HG03439 (cell line): Measurements from ENCODE around the gene RUNDC3A.

Source experiments
- ATAC-seq: cut with Tn5 transposase; IDR thresholded peaks from one replicate; pipeline ENCODE4 v1.9.1; 2021; ENCODE audit warnings: mild to moderate bottlenecking, moderate library complexity; ENCODE audit not compliant: unreplicated experiment

RUNDC3A gene

GRCh38 chr17:44308320-44308818 is at the start of gene RUNDC3A:
TSS of gene RUNDC3A (plus strand) at chr17:44308601. CDS start at chr17:44308833, 232 bp downstream.
- peak; percentile 53 for ATAC-seq

- ATAC-seq = no peak
Measured at GRCh38 chr17:44258811-44259351, 49.5 kb upstream of the RUNDC3A start.

DNA sequence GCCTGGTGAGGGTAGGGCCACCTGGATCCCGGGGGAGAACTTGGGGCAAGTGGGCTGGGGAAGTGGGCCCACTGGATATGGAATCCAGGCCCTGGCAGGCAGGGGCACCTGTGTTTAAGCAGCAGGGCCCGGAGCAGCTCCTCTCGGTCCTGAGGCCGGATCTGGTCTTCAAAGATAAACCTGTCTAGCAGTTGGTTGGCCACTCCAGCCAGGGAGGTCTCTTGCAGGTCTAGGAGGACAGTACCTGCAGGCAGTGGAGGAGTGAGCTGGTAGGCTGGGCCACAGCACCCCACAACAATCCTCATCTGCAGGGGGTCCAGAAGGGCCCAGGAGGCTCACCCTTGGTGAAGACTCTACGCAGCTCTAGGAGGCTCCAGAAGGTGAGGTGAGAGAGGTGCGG is 48.1 kb upstream of the RUNDC3A start:
- no peak for ATAC-seq

GRCh38 chr17:44262654-44263225 is 45.7 kb upstream of the RUNDC3A start:
- ATAC-seq = no peak

- ATAC-seq = no peak
Measured at GRCh38 chr17:44263345-44263902, 45.0 kb upstream of the RUNDC3A start.

DNA sequence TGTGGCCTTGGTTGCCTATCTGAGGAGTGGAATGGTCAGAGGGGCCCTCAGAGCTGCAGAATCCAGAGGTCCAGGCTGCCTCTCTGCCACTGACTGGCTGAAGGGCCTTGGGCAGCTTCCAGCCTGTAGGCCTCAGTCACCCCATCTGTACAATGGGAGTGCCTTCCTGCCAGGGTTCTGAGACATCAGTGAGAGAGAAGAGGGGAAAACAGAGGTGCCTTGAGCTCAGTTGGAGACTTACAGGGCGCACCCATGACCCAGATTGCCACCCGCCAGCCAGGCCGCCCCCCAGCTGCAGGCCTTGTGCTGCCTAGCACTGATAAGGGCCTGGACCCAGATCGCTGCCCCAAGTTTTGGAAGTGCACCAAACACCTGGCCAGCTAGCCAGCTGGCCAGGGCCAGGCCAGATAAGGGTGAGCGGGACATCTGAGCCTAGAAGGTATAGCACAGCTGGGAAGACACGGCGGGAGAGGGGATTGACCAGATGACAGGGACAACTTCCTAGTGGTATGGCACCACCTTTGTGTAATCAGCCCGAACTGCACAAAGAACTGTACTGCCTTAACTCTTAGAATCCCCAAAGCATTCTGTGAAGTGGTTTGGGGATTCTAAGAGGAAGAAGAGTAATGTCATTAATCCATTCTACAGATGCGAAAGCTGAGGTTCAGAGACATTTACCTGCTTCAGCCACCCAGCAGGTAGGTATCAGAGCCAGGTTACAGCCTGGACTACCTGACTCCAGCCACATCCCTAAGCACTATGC is 41.8 kb upstream of the RUNDC3A start:
- ATAC-seq = no peak

DNA sequence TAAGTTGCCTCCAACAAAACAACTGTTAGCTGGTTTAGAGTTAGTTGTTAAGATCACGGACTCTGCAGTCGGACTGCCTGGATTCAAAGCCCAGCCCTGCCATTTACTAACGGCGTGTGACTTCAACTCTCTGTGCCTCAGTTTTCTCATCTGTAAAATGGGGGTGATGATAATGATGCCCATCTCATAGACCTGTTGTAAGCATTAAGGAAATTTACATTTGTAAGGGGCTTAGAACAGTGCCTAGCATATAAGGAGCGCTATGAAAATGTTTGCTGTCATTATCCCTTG is 41.3 kb upstream of the RUNDC3A start:
- ATAC-seq = no peak

- ATAC-seq = no peak
Measured at GRCh38 chr17:44267818-44268490, 40.4 kb upstream of the RUNDC3A start, which contains the start of gene SLC4A1. TSS of gene SLC4A1 (minus strand) at chr17:44268135. CDS start at chr17:44262866, 5,269 bp downstream.

- ATAC-seq = no peak
Measured at GRCh38 chr17:44268709-44269534, 39.5 kb upstream of the RUNDC3A start.

- no peak for ATAC-seq
Measured at GRCh38 chr17:44269535-44270240, 38.7 kb upstream of the RUNDC3A start.

- ATAC-seq = no peak
Measured at GRCh38 chr17:44272321-44272951, 36.0 kb upstream of the RUNDC3A start.

GRCh38 chr17:44272954-44273353 is 35.4 kb upstream of the RUNDC3A start:
- ATAC-seq = no peak

DNA sequence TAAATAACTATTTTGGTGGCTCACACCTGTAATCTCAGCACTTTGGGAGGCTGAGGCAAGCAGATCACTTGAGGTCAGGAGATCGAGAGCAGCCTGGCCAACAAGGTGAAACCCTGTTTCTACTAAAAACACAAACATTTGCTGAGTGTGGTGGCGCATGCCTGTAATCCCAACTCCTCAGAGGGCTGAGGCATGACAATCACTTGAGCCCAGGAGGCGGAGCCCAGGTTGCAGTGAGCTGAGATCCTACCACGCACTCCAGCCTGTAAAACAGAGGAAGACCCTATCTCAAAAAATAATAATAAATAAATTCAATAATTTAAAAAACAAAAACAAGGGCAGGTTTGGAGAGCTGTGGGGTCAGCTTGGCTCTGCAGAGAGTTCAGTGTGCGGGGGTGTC is 34.8 kb upstream of the RUNDC3A start:
- ATAC-seq = no peak

- ATAC-seq = no peak
Measured at GRCh38 chr17:44277976-44278375, 30.4 kb upstream of the RUNDC3A start.

- peak; percentile 19 for ATAC-seq
Measured at GRCh38 chr17:44279346-44279665, 29.1 kb upstream of the RUNDC3A start.

DNA sequence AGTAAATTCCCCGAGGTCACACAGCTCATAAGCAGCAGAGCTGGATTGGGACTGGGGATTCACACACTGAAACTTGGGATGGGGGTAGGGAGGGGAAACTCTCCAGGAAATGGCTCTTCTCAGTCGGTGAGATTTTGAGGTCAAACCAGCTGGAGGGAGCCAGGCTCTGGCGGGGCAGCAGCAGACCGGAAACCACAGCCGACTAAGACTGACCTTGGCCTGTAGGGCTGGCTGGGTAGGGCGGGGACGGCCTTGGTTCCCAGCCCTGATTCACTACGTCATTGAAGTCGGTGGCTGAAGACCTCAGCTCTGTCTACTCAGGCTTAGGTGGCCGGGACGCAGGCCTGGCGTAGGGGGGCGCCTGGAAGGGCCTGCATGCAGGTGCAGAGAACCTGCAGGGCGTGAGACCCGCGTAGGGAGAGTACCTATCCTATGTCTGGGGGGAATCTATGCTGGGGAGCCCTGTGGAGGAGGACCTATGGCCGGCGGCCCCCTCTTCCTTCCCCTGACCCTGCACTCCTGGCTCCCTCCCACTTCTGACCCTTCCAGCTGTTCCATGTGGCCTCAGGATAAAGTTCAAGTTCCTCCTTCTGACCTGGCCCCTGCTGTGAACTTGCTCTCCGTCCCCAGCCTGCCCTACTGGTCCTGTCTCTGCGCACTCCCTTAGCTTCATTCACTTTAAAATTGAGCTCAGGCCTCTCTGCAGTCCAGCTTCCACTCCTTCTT is 28.6 kb upstream of the RUNDC3A start:
- peak; percentile 70 for ATAC-seq

- ATAC-seq = no peak
Measured at GRCh38 chr17:44280392-44280937, 27.9 kb upstream of the RUNDC3A start.

DNA sequence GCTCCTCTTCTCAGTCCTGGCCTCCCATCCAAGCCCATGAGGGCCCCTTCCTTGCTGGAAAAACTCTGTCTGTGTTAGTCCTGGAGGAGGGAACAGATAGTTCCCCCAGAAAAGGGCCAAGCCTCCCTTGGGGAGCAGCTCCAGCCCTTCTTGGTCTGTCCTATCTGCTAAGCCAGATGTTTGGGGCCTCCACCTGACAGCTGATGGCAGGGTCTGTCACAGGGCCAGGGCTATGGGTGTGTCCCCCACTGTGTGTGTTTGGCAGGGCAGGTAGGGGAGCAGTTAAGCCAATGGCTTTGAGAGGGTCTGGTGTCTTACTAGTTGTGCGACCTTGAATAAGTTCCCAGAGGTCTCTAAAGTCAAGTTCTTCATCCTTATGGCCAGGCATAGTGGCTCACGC is 26.8 kb upstream of the RUNDC3A start:
- no peak for ATAC-seq

DNA sequence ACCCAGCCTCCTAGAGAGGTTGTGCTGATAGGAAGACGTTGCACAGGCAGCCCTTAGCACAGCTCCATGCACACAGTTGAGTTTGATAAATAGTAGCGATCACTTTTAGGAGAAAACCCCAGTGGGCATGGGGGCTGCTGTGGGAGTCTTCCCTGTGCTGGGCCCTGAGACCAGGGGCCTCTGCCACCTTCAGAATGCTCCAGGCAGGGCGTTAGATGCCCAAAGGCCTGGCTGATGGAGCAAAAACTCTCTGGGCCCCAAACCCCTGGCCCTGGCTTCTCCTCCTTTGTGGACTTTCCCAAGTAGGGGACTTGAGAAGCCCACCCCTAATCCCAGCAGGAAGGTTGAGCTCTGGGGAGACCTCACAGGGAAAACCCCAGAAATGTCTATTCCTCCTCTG is 26.1 kb upstream of the RUNDC3A start:
- ATAC-seq = no peak
